Mesenchymal stem cell (in vitro differentiated cells and primary cell): Measurements from ENCODE around the gene TAF8.

Experiments used
- DNase-seq: peaks from one replicate; pipeline ENCODE4 v3.0.0-alpha.2; 2013
- H2AFZ ChIP-seq: one replicate; pipeline ENCODE4 v1.6.1; 2013; ENCODE audit warnings: low read depth, mild to moderate bottlenecking, control low read depth, inconsistent platforms, low read length, moderate library complexity
- H2AK5ac ChIP-seq: 2 replicates; pipeline ENCODE4 v1.6.1; 2013; ENCODE audit warnings: low read length, moderate library complexity, mild to moderate bottlenecking, inconsistent platforms; ENCODE audit not compliant: severe bottlenecking
- H2BK120ac ChIP-seq: one replicate; pipeline ENCODE4 v1.6.1; 2013; ENCODE audit warnings: low read depth, mild to moderate bottlenecking, inconsistent platforms, low read length, moderate library complexity
- H2BK12ac ChIP-seq, 2 experiments: one replicate each; pipeline ENCODE4 v1.6.1; 2013; ENCODE audit warnings: inconsistent platforms in 2 of 2, low read length in 2 of 2, mild to moderate bottlenecking in 2 of 2, moderate library complexity in 2 of 2, control low read depth in 1 of 2
- H2BK15ac ChIP-seq: one replicate; pipeline ENCODE4 v1.6.1; 2013; ENCODE audit warnings: mild to moderate bottlenecking, low read depth, inconsistent platforms; ENCODE audit not compliant: poor library complexity, severe bottlenecking
- H2BK5ac ChIP-seq: 2 replicates; pipeline ENCODE4 v1.6.1; 2013; ENCODE audit warnings: low read depth, mild to moderate bottlenecking, low read length, control low read depth, inconsistent platforms; ENCODE audit not compliant: poor library complexity, severe bottlenecking
- H3K14ac ChIP-seq, 2 experiments: one replicate each; pipeline ENCODE4 v1.6.1; 2013; ENCODE audit warnings: inconsistent platforms in 2 of 2, low read length in 2 of 2, control low read depth in 1 of 2, mild to moderate bottlenecking in 1 of 2, moderate library complexity in 1 of 2
- H3K18ac ChIP-seq, 2 experiments: one replicate each; pipeline ENCODE4 v1.6.1; 2013; ENCODE audit warnings: inconsistent platforms in 2 of 2, low read length in 2 of 2, control low read depth in 1 of 2, low read depth in 1 of 2, mild to moderate bottlenecking in 1 of 2
- H3K23ac ChIP-seq, 2 experiments: one replicate each; pipeline ENCODE4 v1.6.1; 2013; ENCODE audit warnings: inconsistent platforms in 2 of 2, low read length in 2 of 2, mild to moderate bottlenecking in 2 of 2, moderate library complexity in 2 of 2, control low read depth in 1 of 2
- H3K27ac ChIP-seq: 2 replicates; pipeline ENCODE4 v1.5.1; 2013; ENCODE audit warnings: mild to moderate bottlenecking, moderate library complexity, low read length, control low read depth, inconsistent platforms; ENCODE audit not compliant: poor library complexity, severe bottlenecking
- H3K27me3 ChIP-seq, 2 experiments: 2 replicates each; pipeline versions ENCODE4 v1.6.1 to v1.7.0; 2013; ENCODE audit warnings: low read length in 2 of 2, mild to moderate bottlenecking in 2 of 2, moderate library complexity in 2 of 2, control low read depth in 1 of 2, inconsistent platforms in 1 of 2; ENCODE audit not compliant: control insufficient read depth in 1 of 2, insufficient read depth in 1 of 2
- H3K36me3 ChIP-seq, 2 experiments: 2 replicates each; pipeline versions ENCODE4 v1.6.1 to v1.7.0; 2013; ENCODE audit warnings: low read length in 2 of 2, control low read depth in 1 of 2, inconsistent platforms in 1 of 2, low read depth in 1 of 2, mild to moderate bottlenecking in 1 of 2; ENCODE audit not compliant: insufficient read depth in 2 of 2, control insufficient read depth in 1 of 2
- H3K4ac ChIP-seq, 2 experiments: one replicate each; pipeline ENCODE4 v1.6.1; 2013; ENCODE audit warnings: inconsistent platforms in 2 of 2, low read length in 2 of 2, mild to moderate bottlenecking in 2 of 2, moderate library complexity in 2 of 2, control low read depth in 1 of 2, low read depth in 1 of 2
- H3K4me1 ChIP-seq: 2 replicates; pipeline ENCODE4 v1.6.1; 2013; ENCODE audit warnings: low read depth, low read length, control low read depth; ENCODE audit not compliant: control insufficient read depth, insufficient read depth
- H3K4me2 ChIP-seq: 2 replicates; pipeline ENCODE4 v1.6.1; 2013; ENCODE audit warnings: low read length, mild to moderate bottlenecking, inconsistent platforms; ENCODE audit not compliant: poor library complexity, severe bottlenecking
- H3K4me3 ChIP-seq, 2 experiments: 2 replicates each; pipeline versions ENCODE4 v1.5.1 to v1.7.0; 2013; ENCODE audit warnings: low read length in 2 of 2, mild to moderate bottlenecking in 2 of 2, control low read depth in 1 of 2, low read depth in 1 of 2; ENCODE audit not compliant: insufficient read depth in 1 of 2
- H3K79me1 ChIP-seq: replicated peaks from 2 replicates; pipeline ENCODE4 v1.6.1; 2013; ENCODE audit warnings: mild to moderate bottlenecking, control low read depth, low read length, inconsistent platforms; ENCODE audit not compliant: poor library complexity, severe bottlenecking
- H3K9ac ChIP-seq: 2 replicates; pipeline ENCODE4 v1.7.0; 2013; ENCODE audit warnings: mild to moderate bottlenecking, low read length, moderate library complexity
- H3K9me3 ChIP-seq: 2 replicates; pipeline ENCODE4 v1.7.0; 2013; ENCODE audit warnings: mild to moderate bottlenecking, low read length; ENCODE audit not compliant: control insufficient read depth
- H4K8ac ChIP-seq: one replicate; pipeline ENCODE4 v1.6.1; 2013; ENCODE audit warnings: inconsistent platforms, mild to moderate bottlenecking, low read length, moderate library complexity
- H4K91ac ChIP-seq: one replicate; pipeline ENCODE4 v1.6.1; 2013; ENCODE audit warnings: mild to moderate bottlenecking, low read length, inconsistent platforms
- WGBS: methylation state at CpG from one replicate; pipeline ENCODE4 v1.1.7; 2013; ENCODE audit warnings: mixed read lengths; 5-methylcytosine and 5-hydroxymethylcytosine counted together

TAF8 gene

DNA sequence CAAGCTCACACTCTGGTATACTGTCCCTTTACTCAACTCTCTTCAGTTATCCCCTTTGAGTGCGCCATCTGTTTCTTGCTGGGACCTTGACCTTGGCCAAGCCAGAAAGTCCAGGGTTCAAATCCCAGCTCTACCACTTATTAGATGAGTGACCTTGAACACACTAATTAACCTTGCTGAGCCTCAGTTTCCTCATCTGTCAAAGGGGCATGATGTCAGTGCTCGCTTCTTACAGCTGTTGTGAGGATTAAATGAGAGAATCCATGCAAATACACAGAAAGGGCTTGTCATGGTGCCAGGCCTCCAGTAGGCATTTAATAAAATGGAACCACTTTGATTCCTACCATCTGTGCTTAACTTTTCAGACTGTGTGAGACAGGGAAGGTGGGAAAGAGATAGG lies 57.7 kb downstream of the TAF8 start:
- Histone ChIP-seq H2BK120ac (no peak overlapping the region), H2AFZ (no peak overlapping the region), H3K4me3 (no peak overlapping the region), H2BK5ac (no peak overlapping the region), H2BK12ac (no peak overlapping the region), H2AK5ac (no peak overlapping the region), H4K91ac (no peak overlapping the region), H3K18ac (no peak overlapping the region), H3K4me1 (peaks cover 7% of the 10 kb centered on the region), H3K23ac (no peak overlapping the region), H3K79me1 (peaks cover 6% of the 10 kb centered on the region), H3K4ac (no peak overlapping the region), H3K9ac (no peak overlapping the region), H3K14ac (no peak overlapping the region), H3K27ac (no peak overlapping the region), H3K9me3 (no peaks in the 10 kb centered on the region), H3K27me3 (no peaks in the 10 kb centered on the region), H3K36me3 (peaks cover 14 to 51% of the 10 kb centered on the region in 2 experiments), H4K8ac (no peak overlapping the region), H3K4me2 (no peak overlapping the region), H2BK15ac (no peak overlapping the region)
- WGBS, result 95% methylated on average over 2 of the region's 2 CpGs
- DNase-seq, result no peak

DNA sequence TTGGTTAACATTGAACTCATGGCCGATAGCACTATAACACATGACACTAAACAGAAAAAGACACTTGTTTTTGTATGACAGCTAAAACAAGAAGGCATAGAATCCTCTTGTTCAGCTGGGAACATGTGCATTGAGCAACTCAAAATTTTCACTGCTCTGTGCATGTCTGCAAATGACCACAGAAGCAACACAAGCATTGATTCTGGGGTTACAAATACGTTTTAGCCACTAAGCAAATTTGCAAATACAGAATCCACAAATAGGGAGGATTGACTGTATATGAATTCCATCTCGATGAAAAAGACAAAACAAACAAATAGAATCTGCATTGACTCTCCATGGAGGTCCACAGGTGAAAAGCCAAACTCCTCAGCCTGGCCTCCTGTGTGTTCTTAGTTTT lies 60.4 kb downstream of the TAF8 start:
- Histone ChIP-seq H3K4me3 (no peak overlapping the region), H3K36me3 (peaks cover 14 to 29% of the 10 kb centered on the region in 2 experiments), H2BK15ac (no peak overlapping the region), H3K4ac (no peak overlapping the region), H3K27ac (no peak overlapping the region), H3K23ac (no peak overlapping the region), H3K14ac (no peak overlapping the region), H2BK120ac (no peak overlapping the region), H3K9ac (no peak overlapping the region), H2BK5ac (no peak overlapping the region), H3K4me1 (peaks cover 5% of the 10 kb centered on the region), H2AFZ (no peak overlapping the region), H3K27me3 (no peaks in the 10 kb centered on the region), H3K4me2 (no peak overlapping the region), H4K91ac (no peak overlapping the region), H2BK12ac (no peak overlapping the region), H3K79me1 (peaks cover 8% of the 10 kb centered on the region), H3K18ac (no peak overlapping the region), H2AK5ac (no peak overlapping the region), H3K9me3 (no peaks in the 10 kb centered on the region), H4K8ac (no peak overlapping the region)
- DNase-seq, result no peak
- WGBS, result 100% methylated on average over 2 of the region's 3 CpGs

DNA sequence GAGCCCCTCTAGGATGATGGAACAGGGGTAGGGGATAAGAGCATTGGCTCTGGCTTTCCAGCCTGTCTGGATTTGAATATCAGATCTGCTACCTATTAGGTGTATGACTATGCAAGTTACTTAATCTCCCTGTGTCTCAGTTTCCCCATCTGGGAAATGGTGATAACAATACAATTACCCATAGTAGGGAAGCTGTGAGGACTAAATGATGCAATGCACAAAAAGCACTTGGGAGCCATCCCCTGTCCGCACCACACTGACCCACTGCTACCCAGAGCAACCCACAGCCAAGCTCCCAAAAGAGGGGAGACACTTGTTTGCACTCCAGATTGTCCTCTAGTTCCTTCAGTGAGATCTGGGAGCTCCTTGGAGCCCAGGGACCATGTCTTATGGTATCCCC lies 62.0 kb downstream of the TAF8 start:
- no peak overlapping the region for H3K4me2 ChIP-seq
- no peak overlapping the region for H3K18ac ChIP-seq
- H3K4me1 ChIP-seq, result peaks cover 5% of the 10 kb centered on the region
- H2BK120ac ChIP-seq, result no peak overlapping the region
- no peaks in the 10 kb centered on the region for H3K9me3 ChIP-seq
- no peak overlapping the region for H3K9ac ChIP-seq
- H3K27me3 ChIP-seq, result no peaks in the 10 kb centered on the region
- H3K36me3 ChIP-seq, result peaks cover 14 to 15% of the 10 kb centered on the region in 2 experiments
- no peak overlapping the region for H4K91ac ChIP-seq
- no peak overlapping the region for H3K4ac ChIP-seq
- no peak overlapping the region for H2BK12ac ChIP-seq
- H2AK5ac ChIP-seq, result no peak overlapping the region
- H4K8ac ChIP-seq, result no peak overlapping the region
- H3K23ac ChIP-seq, result no peak overlapping the region
- H3K14ac ChIP-seq, result no peak overlapping the region
- no peak overlapping the region for H3K4me3 ChIP-seq
- H2BK5ac ChIP-seq, result no peak overlapping the region
- no peak for DNase-seq
- no peak overlapping the region for H2AFZ ChIP-seq
- no peak overlapping the region for H2BK15ac ChIP-seq
- H3K79me1 ChIP-seq, result peaks cover 8% of the 10 kb centered on the region
- H3K27ac ChIP-seq, result no peak overlapping the region
- WGBS, result 100% methylated on average over 1 of the region's 1 CpG

- DNase-seq, result peak; percentile 22
- Histone ChIP-seq H4K91ac (no peak overlapping the region), H3K4me1 (peaks cover 12% of the 10 kb centered on the region), H2AK5ac (no peak overlapping the region), H3K27ac (peak overlapping the region; percentile 4), H3K4ac (no peak overlapping the region), H2BK12ac (no peak overlapping the region), H3K23ac (no peak overlapping the region), H3K36me3 (peaks cover 8 to 15% of the 10 kb centered on the region in 2 experiments), H2BK5ac (no peak overlapping the region), H3K4me2 (no peak overlapping the region), H3K4me3 (no peak overlapping the region), H3K79me1 (peaks cover 12% of the 10 kb centered on the region), H3K27me3 (no peaks in the 10 kb centered on the region), H4K8ac (no peak overlapping the region), H2BK120ac (no peak overlapping the region), H3K18ac (no peak overlapping the region), H2AFZ (no peak overlapping the region), H3K14ac (no peak overlapping the region), H3K9ac (no peak overlapping the region), H2BK15ac (no peak overlapping the region), H3K9me3 (no peaks in the 10 kb centered on the region)
- WGBS, result 85% methylated on average over 5 of the region's 5 CpGs
Observed at GRCh38 chr6:42113936-42114636, 63.8 kb downstream of the TAF8 start.
